Measurements from ENCODE around the gene DMC1. TPM values are rescaled to one million over a fixed set of nuclear protein-coding genes. Genes with fewer than 3 reads are reported as not detected.

DMC1 gene
- total and polyA plus RNA-seq, 2 of the 13 experiments (the other 11 are each of a cell fraction or from before 2014, with no cell fraction given), result 0.82 TPM; not detected in 1

GRCh38 chr22:38506118-38506962, 63.6 kb downstream of the DMC1 start, which contains the start of gene DDX17 (continued):
- TF ChIP-seq EP300 (IDR thresholded peaks at IDR 0.05; ENCODE audit: low read depth in 2 of 2, low read length in 2 of 2), result no peak
- TF ChIP-seq EP300 (CRISPR knock-in tag; IDR thresholded peaks at IDR 0.05; ENCODE audit: borderline replicate concordance), result 0 out of 2 replicates have a peak, but pooled peaks have one; percentile 6
- no peak for TF ChIP-seq SUZ12 (IDR thresholded peaks at IDR 0.05; ENCODE audit: low read depth, low read length)
- no peak for TF ChIP-seq GATAD1 (CRISPR knock-in tag; IDR thresholded peaks at IDR 0.05)
- TF ChIP-seq SETDB1 (CRISPR knock-in tag; IDR thresholded peaks at IDR 0.05; ENCODE audit: borderline replicate concordance), result no peak
- no peak for TF ChIP-seq SOX6 (IDR thresholded peaks at IDR 0.05)
- TF ChIP-seq SOX6 (CRISPR knock-in tag; IDR thresholded peaks at IDR 0.05), result peak; percentile 41
- no peak for TF ChIP-seq LBX2 (CRISPR knock-in tag; IDR thresholded peaks at IDR 0.05; ENCODE audit: borderline replicate concordance)
- TF ChIP-seq ZNF563 (CRISPR knock-in tag; IDR thresholded peaks at IDR 0.05), result peak; percentile 12; the same call in 1 of the 2 replicates
- no peak for TF ChIP-seq NFKB2 (CRISPR knock-in tag; IDR thresholded peaks at IDR 0.05; ENCODE audit: borderline replicate concordance)
- no peak for TF ChIP-seq ZFP62 (CRISPR knock-in tag; IDR thresholded peaks at IDR 0.05)
- TF ChIP-seq SMARCE1 (IDR thresholded peaks at IDR 0.05; ENCODE audit: borderline replicate concordance), result no peak
- peak; percentile 48 for TF ChIP-seq ASH2L (IDR thresholded peaks at IDR 0.05; ENCODE audit: insufficient read length, low read depth, low read length)
- peak; percentile 61; the same call in 1 of the 2 replicates for TF ChIP-seq ZFP91 (CRISPR knock-in tag; IDR thresholded peaks at IDR 0.05; ENCODE audit: borderline replicate concordance)
- TF ChIP-seq MTERF4 (CRISPR knock-in tag; IDR thresholded peaks at IDR 0.05), result no peak
- TF ChIP-seq HIVEP1 (CRISPR knock-in tag; IDR thresholded peaks at IDR 0.05), result no peak; the same call in 1 of the 2 replicates
- TF ChIP-seq ATRX (CRISPR knock-in tag; IDR thresholded peaks at IDR 0.05; ENCODE audit: borderline replicate concordance), result no peak
- no peak for TF ChIP-seq AHR (CRISPR knock-in tag; IDR thresholded peaks at IDR 0.05)
- no peak for TF ChIP-seq ZNF883 (CRISPR knock-in tag; IDR thresholded peaks at IDR 0.05; ENCODE audit: not compliant biosample characterization)
- no peak for TF ChIP-seq ZNF34 (CRISPR knock-in tag; IDR thresholded peaks at IDR 0.05; ENCODE audit: borderline replicate concordance)
- no peak for TF ChIP-seq ZNF451 (CRISPR knock-in tag; IDR thresholded peaks at IDR 0.05)
- peak; percentile 5 for TF ChIP-seq TAF15 (IDR thresholded peaks at IDR 0.05; ENCODE audit: low read depth, low read length, poor library complexity, severe bottlenecking)
- TF ChIP-seq POLR2A (IDR thresholded peaks at IDR 0.05; ENCODE audit: insufficient read depth in 1 of 2, low read depth in 2 of 2, low read length in 2 of 2), result peak; percentile 82 to 92
- no peak for TF ChIP-seq ZNF264 (CRISPR knock-in tag; IDR thresholded peaks at IDR 0.05)
- TF ChIP-seq ZNF607 (CRISPR knock-in tag; IDR thresholded peaks at IDR 0.05; ENCODE audit: borderline replicate concordance), result peak; percentile 33; the same call in 1 of the 2 replicates
- no peak; the same call in 1 of the 2 replicates for TF ChIP-seq POGZ (CRISPR knock-in tag; IDR thresholded peaks at IDR 0.05)
- TF ChIP-seq RBFOX2 (IDR thresholded peaks at IDR 0.05; ENCODE audit: low read depth, low read length), result peak; percentile 98
- TF ChIP-seq ZFP90 (CRISPR knock-in tag; IDR thresholded peaks at IDR 0.05; ENCODE audit: borderline replicate concordance), result no peak
